Measurements from ENCODE around the gene CELF4. TPM values are rescaled to one million over a fixed set of nuclear protein-coding genes. Genes with fewer than 3 reads are reported as not detected.

The CELF4 gene
- total and polyA plus RNA-seq, 10 of the 15 experiments (the other 5 are each of a cell fraction or from before 2014, with no cell fraction given): 0.03 to 0.32 TPM; not detected in 8

DNA sequence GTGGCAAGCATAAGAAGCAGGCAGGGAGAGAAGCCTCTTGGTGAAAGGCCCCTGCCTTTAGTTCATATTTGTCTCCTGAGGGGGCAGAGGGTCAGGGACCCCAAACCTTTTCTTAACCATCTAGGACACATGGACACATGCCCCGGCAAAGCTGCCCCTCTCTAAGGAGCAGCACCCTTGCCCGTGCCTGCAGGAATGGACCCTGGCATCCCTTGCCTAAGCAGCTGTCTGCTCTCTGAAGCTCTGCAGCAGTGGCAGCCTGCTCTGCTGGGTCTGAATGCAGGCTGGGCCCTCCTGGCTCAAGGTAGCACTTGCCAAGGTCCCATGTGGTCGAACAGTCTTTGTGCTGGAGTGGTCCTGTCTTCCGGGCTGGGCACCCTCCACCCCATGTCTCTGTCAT lies 174.4 kb downstream of the CELF4 start:
- in situ Hi-C loops (cut with MboI): no loop called here
- H3K9me3 ChIP-seq (replicated peaks; ENCODE audit: control insufficient read depth, insufficient read depth, low read length): no peaks in the 10 kb centered on the region
- no peak for TF ChIP-seq SPI1 (IDR thresholded peaks at IDR 0.05; ENCODE audit: borderline replicate concordance, insufficient read depth, low read depth, low read length)
- TF ChIP-seq TARDBP (IDR thresholded peaks at IDR 0.05; ENCODE audit: borderline replicate concordance): no peak
- TF ChIP-seq PAX8 (IDR thresholded peaks at IDR 0.05): no peak
- TF ChIP-seq MYB (IDR thresholded peaks at IDR 0.05; ENCODE audit: borderline replicate concordance, low read depth, low read length): no peak
- no peak for TF ChIP-seq SRF (IDR thresholded peaks at IDR 0.05; ENCODE audit: low read depth in 2 of 2, low read length in 2 of 2)
- no peak for TF ChIP-seq SMC3 (IDR thresholded peaks at IDR 0.05; ENCODE audit: borderline replicate concordance, low read length)
- TF ChIP-seq CREM (IDR thresholded peaks at IDR 0.05; ENCODE audit: low read depth): no peak
- no peak for TF ChIP-seq GATAD2B (conservative IDR thresholded peaks at IDR 0.05; ENCODE audit: low read depth)
- no peak for TF ChIP-seq CHD2 (IDR thresholded peaks at IDR 0.05; ENCODE audit: borderline replicate concordance, low read depth, low read length)
- no peak for TF ChIP-seq MTA3 (IDR thresholded peaks at IDR 0.05; ENCODE audit: borderline replicate concordance, low read length)
- TF ChIP-seq ZNF274 (IDR thresholded peaks at IDR 0.05; ENCODE audit: insufficient read depth, insufficient read length): no peak
- TF ChIP-seq RELB (IDR thresholded peaks at IDR 0.05; ENCODE audit: low read depth): no peak
- no peak for TF ChIP-seq IRF3 (IDR thresholded peaks at IDR 0.05)
- no peak for TF ChIP-seq ATF7 (IDR thresholded peaks at IDR 0.05; ENCODE audit: low read depth)
- TF ChIP-seq RBBP5 (conservative IDR thresholded peaks at IDR 0.05): no peak
- SMC1A ChIA-PET (ENCODE audit: uncharacterized antibody, unreplicated experiment): interaction anchor here (2.1 kb wide), 1 partner anchor 42 kb away, joined by 12 read pairs; no protein-coding TSS in a partner anchor
- intact Hi-C loops (cut with micrococcal nuclease; ENCODE audit: unreplicated experiment): no loop called here
- no peaks in the 10 kb centered on the region for H3K79me2 ChIP-seq (ENCODE audit: control insufficient read depth, insufficient read depth, low read length)
- ATAC-seq (no peak), FAIRE-seq (no peak), DNase-seq (ENCODE audit: low read depth, low spot score) (no peak)
- no peaks in the 10 kb centered on the region for H4K20me1 ChIP-seq (ENCODE audit: control insufficient read depth, insufficient read depth)
- peaks cover 17% of the 10 kb centered on the region for H3K4me1 ChIP-seq (ENCODE audit: control insufficient read depth, insufficient read depth, low read length)
- peaks cover 2 to 4% of the 10 kb centered on the region in 2 experiments; a peak in 3 of 4 replicates for H3K27me3 ChIP-seq (replicated peaks in 1 of 2; ENCODE audit: control insufficient read depth in 2 of 2, insufficient read depth in 2 of 2, low read length in 1 of 2)
- CTCF ChIA-PET: interaction anchor here (1.7 kb wide), 1 partner anchor 43 kb away, joined by 8 read pairs; no protein-coding TSS in a partner anchor
- RAD21 ChIA-PET (ENCODE audit: unreplicated experiment): interaction anchor here (2.3 kb wide), 1 partner anchor 43 kb away, joined by 11 read pairs; no protein-coding TSS in a partner anchor
- no peak overlapping the region for H3K9ac ChIP-seq (ENCODE audit: control insufficient read depth, insufficient read depth, low read length)
- H3K27ac ChIP-seq (ENCODE audit: control insufficient read depth, insufficient read depth): no peak overlapping the region
- H2AFZ ChIP-seq (ENCODE audit: control insufficient read depth, low read depth, low read length): no peak overlapping the region
- H3K4me2 ChIP-seq (ENCODE audit: control insufficient read depth, insufficient read depth): no peak overlapping the region
- no TSS peak for BruUV-seq (replicated peaks)
- no peak overlapping the region for H3K4me3 ChIP-seq
- H3K36me3 ChIP-seq (ENCODE audit: control insufficient read depth in 2 of 2, insufficient read depth in 2 of 2, low read length in 1 of 2): no peaks in the 10 kb centered on the region
- POLR2A ChIA-PET: no interaction called here
- 40% methylated on average over 4 of the region's 4 CpGs for WGBS (ENCODE audit: insufficient coverage, insufficient replicate concordance, low lambda C conversion rate, missing lambda C conversion rate)

Measured in GM12878 (cell line).